ENCODE data around the gene ZNF569.
"Not testable (repeated sequence)": the region's sequence is repeated elsewhere in the genome, so short reads cannot be mapped to it uniquely, and the experiment has no call there.

GRCh38 chr19:37370386-37370879 lies 96.8 kb downstream of the ZNF569 start:
- not testable (repeated sequence) for TF ChIP-seq EZH2phosphoT487 (IDR thresholded peaks at IDR 0.05; ENCODE audit: borderline replicate concordance, low read length)
- TF ChIP-seq, protein P1, sequence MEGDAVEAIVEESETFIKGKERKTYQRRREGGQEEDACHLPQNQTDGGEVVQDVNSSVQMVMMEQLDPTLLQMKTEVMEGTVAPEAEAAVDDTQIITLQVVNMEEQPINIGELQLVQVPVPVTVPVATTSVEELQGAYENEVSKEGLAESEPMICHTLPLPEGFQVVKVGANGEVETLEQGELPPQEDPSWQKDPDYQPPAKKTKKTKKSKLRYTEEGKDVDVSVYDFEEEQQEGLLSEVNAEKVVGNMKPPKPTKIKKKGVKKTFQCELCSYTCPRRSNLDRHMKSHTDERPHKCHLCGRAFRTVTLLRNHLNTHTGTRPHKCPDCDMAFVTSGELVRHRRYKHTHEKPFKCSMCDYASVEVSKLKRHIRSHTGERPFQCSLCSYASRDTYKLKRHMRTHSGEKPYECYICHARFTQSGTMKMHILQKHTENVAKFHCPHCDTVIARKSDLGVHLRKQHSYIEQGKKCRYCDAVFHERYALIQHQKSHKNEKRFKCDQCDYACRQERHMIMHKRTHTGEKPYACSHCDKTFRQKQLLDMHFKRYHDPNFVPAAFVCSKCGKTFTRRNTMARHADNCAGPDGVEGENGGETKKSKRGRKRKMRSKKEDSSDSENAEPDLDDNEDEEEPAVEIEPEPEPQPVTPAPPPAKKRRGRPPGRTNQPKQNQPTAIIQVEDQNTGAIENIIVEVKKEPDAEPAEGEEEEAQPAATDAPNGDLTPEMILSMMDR (IDR thresholded peaks at IDR 0.05; ENCODE audit: low read depth, low read length, poor library complexity, severe bottlenecking): not testable (repeated sequence)
